GM21576 (cell line): ENCODE data around the gene TLE4.
"Not testable (repeated sequence)": the region's sequence is repeated elsewhere in the genome, so short reads cannot be mapped to it uniquely, and the experiment has no call there.

Source experiments
- ATAC-seq: cut with Tn5 transposase; IDR thresholded peaks from one replicate; pipeline ENCODE4 v1.9.1; 2021; ENCODE audit warnings: mild to moderate bottlenecking, moderate library complexity; ENCODE audit not compliant: unreplicated experiment

TLE4 gene

DNA sequence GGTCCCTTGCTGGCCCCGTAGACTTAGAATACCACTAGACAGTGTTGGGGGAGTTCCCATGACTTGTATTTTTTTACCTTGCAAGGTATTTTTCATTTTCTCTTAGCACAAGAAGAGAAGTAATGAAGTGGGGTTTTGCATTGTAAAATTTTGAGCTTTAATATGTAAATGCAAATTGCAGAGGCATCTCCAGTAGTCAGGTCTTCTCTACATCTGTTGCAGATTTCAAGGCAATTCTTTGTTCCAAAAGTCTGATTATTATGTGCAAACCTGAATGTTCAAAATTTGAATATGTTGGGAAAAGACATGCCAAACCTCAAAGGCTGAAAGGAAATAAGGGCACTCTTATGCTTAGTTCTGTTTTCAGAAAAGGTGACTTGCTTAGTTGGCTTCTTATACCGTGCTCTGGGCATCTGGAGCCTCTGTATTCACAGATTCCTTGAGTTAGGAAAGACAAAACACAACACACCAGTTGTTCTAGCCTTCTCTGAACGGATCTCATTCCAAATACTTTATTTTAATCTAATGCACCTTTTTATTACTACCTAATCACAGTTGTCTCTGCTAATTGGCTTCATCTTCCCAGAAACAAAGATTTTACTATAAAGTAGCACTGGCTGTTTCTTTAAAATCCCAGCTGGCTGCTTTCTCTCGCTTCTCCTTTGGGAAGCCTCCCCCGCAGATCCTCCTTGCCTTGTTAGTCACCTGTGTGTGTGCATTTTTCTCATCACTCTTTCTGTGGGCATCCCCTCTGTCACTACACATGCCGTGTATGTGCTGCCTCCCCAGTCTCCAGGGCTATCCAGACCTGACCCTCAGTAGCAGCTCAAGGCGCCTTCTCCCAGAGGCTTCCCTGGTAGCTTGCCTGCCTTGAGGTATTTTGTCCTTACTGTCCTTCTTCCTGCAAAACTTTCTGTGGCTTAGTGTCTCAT is 138.2 kb downstream of the TLE4 start:
- no peak for ATAC-seq

DNA sequence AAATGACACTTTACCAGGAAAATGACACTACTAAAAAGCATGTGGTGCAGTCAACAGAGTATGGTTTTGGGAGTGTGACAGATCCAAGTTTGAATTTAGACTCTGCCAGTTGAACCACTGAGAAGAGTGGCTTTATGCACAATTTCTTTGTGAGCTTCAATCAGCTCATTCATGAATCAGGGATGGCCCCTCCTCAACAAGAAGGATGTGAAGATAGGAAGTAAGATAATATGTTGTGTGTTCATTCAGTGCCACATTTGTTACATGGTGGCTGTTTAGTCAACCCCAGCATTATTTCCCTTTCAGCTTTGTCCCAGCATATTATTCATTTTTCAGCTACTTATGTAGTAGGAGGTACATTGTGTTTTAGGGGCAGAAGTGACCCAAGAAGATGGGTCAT is 140.1 kb downstream of the TLE4 start:
- ATAC-seq: no peak

DNA sequence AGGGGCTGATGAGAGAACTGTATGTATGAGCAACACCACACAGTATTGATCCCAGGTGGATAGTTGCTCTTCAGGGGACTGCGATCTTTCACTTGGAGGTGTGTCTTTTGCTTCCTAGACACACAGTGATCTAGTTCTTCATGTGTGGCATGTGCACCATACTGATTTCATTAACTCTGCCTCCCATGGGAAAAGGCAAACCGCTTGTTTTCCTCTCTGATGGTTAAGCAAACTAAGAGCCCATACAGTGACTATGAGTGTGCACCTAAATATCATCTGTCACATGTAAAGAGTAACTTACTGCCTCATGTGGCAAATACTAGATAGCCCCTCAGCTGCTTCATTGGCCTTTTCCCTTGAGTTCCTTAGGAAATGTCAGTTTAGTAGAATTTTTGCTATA is 147.3 kb downstream of the TLE4 start:
- ATAC-seq: no peak

DNA sequence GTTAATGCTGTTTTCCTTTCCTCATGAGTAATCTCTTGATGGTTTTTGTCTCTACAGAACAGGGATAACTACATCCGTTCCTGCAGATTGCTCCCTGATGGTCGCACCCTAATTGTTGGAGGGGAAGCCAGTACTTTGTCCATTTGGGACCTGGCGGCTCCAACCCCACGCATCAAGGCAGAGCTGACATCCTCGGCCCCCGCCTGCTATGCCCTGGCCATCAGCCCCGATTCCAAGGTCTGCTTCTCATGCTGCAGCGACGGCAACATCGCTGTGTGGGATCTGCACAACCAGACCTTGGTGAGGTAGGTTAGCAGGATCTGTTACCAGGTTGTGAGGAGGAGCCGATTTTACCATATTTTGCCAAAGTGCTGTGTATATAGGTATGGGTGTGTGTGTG is 148.2 kb downstream of the TLE4 start:
- ATAC-seq: no peak

DNA sequence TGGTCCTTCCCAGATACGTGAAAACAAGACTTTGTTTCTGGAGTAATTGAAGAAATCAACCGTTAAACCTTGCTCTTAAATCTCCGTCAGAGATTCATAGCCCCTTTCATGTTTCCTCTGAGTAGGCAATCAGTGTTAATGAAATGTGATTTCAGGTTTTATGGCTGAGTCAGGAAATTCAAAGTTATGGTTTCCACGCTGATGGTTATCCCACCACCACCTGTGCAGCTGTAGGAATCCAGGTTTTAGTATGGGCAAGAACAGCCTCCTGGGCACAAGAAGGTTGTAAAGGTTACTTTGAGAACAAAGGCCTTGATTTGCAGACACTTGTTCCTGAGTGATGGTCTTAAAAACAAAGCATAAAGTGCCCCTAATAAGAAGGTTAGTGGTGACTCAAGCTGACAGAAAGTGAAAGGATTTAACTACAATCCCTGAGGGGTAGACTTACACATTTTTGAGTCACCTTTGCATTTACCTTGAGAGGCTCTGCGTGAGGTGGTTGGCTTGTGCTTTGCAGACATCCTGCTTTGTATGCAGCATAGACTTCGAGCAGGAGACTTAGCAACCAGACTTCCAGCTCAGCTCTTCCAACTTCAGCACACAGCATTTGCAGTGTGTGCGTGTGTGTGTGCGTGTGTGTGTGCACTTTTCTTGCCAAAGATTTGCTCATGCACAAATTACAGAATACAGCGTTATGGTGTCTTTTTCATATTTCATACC is 159.6 kb downstream of the TLE4 start:
- ATAC-seq: peak; percentile 82

DNA sequence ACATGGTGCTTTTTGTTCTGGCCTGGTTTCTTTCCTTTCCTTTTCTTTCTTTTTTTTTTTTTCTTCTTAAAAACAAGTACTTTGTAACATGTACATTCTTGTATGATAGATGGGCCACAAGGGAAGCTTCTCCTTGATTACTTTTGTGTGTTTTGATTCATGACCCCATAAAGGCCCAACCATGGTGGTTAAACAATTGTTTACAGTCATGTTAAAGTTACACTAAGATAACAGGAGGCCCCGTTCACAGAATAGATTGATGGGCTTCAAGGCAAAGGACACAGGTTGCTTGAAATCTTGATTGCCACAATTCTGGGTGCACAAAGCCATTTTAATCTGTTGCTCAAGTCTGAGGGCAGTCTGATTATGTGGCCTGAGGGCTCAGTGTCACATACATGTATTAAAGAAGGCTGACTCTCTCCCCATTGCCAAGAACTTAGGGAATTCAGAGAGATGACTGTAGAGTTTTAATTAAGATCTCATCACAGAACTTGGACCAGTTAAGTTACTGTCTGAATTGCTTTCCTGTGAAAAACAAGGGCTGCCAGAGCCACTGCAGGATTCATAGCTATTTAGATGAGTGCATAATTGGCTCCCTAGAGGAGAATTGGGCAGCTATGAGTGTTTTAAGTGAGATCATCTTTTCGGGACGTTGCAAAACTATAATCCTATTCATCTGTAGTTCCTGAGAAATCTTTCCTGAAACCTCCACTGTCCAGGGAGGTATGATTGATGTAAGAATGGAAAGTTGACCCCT is 163.4 kb downstream of the TLE4 start:
- no peak for ATAC-seq

DNA sequence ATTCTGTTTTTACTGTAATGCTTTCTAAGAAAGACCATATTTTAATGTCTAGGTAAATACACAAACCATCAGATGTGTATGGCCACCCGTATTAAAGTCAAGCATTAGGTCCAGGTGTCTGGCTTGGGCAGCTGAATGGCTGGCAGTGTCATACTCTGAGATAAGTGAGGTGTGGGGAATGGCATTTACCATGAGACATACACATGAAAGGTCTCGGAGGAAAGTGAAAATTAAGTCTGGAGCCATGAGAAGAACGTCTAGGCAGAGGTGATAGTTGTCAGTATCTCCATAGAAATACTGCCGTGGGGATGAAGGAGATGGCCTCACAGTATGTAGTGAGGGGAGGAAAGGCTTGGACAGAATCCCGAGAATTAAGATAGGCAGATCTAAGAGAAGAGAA is 164.3 kb downstream of the TLE4 start:
- ATAC-seq: no peak

DNA sequence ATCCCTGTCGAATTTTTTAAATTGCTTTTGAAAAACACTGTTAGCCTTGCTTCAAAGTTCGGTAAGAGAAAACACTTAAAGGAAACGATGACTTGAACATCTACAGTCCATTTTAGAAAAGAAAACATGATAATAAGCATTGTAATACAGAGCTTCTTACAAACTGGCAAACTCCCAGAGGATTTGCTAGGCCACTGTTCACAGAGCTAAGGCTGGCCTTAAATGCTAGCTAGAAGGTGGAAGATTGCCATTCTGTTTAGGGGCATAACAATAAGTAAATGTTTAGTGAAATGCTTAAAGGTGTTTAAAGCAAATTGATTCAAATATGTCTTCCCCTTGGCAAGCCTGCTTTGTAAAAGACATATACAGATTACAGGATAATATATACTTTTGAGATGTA is 169.6 kb downstream of the TLE4 start:
- ATAC-seq: no peak

DNA sequence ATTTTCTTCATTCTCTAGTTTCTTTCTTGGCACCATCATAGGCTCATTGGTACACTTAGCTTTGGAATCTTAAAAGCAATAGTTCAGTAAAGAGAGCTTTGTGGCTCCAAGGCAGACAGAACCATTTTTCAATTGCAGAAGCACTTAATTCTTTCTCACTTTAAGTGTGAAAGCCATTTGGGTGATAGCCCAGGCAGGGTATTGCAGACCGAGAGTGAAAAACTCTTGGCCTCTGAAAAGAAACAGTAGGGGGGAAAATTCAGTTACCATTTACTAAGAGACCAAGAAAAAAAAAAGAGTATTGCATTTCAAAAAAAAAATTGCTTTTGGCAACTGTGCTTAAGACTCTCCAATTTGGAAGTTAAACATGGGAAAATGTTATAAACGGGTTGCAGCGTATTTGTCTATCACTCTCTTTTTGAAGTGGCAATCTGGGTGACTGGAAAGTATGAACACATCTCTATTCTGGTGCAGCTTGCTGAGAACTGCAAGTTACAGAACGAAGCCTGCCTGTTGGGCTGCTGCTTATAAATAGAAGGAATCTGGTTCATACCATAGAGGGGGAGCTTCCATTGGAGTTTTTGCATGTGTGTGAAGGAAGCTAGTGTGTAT is 170.5 kb downstream of the TLE4 start:
- ATAC-seq: no peak

DNA sequence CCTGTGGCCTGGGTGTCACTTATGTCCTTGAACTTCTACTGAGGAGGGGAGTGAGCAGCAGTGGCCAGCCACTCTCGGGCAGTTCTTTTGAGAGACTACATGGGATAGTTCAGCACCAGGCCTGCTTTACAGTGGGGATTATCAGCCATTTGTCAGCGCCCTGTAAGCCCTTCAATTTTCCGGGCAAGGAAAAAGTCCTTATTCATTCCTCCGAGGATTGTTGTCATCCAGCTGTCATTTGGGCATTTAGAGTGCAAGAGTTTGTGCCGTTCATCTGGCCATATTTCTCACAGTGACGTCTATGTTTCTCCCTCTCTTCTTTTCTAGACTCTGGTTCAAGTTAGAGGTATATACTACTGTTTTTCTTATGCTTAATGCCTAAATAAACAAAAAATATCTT is 172.8 kb downstream of the TLE4 start:
- no peak for ATAC-seq

DNA sequence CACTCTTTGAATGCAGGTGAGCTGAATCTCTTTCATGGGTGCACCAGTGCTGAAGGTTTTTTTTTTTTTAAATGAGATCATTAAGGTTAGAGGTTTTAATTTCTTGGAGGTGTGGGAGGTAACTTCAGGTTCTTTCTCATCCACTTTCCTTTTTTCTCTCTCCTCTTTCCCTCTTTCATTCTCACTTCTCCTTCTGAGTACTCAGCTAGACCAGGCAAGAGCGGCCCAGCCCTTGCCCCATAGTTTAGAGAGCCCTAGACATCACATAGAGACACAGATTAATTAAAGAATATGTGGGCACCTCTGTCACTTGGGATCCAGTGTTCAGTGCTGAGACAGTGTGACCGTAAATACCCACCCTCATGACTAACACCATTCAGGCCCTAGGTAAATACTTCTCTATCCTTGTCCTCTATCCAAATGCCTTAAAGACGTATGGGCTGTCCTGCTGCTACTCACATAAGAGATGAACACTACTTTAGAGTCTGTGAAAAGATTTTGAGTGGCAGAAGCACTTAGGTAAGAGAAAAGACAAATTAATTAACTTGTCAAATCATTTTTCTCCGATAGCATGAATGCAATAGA is 174.1 kb downstream of the TLE4 start:
- ATAC-seq: no peak

DNA sequence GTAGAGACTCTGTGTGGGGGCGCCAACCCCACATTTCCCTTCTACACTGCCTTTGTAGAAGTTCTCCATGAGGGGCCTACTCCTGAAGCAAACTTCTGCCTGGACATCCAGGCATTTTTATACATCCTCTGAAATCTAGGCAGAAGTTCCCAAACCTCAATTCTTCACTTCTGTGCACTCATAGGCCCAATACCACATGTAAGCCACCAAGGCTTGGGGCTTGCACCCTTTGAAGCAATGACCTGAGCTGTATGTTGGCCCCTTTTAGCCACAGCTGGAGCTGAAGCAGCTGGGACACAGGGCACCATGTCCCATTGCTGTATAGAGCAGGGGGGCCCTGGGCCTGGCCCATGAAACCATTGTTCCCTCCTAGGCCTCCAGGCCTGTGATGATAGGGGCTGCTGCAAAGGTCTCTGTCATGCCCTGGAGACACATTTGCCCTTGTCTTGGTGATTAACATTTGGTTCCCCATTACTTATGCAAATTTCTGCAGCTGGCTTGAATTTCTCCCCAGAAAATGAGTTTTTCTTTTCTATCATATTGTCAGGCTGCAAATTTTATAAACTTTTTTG is 180.2 kb downstream of the TLE4 start:
- ATAC-seq: not testable (repeated sequence)

DNA sequence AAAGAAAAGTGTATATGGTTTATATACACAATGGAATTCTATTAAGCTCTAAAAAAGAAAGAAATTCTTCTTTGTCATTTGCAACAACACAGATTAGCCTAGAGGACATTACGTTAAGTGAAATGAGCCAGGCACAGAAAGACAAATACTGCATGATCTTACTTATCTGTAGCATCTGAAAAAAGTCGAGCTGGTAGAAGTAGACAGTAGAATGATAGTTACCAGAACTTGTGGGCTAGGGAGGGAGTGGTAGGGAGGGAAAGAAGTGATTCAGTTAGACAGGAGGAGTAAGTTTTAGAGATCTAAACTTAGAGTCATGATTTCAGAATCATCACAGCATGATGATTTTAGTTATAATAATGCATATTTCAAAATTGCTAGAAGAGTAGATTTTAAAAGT is 184.6 kb downstream of the TLE4 start:
- ATAC-seq: no peak

DNA sequence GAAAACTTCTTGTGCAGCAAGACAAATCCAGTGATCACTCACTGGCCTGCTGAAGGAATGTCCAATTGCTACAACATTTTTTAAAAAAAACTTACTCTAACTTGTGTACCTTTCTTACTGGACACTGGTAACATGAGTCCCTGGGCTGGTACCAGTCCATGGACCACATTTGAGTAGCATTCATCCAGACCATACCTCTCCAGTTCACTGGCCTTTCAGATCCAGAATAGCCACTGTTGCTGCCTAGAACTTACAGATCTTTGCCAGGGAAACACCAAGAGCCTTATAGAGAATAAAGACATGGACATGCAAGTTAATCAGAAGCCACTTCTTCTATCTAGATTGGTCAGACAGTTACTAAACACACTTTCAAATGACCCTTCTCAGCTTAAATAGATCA is 185.3 kb downstream of the TLE4 start:
- no peak for ATAC-seq

DNA sequence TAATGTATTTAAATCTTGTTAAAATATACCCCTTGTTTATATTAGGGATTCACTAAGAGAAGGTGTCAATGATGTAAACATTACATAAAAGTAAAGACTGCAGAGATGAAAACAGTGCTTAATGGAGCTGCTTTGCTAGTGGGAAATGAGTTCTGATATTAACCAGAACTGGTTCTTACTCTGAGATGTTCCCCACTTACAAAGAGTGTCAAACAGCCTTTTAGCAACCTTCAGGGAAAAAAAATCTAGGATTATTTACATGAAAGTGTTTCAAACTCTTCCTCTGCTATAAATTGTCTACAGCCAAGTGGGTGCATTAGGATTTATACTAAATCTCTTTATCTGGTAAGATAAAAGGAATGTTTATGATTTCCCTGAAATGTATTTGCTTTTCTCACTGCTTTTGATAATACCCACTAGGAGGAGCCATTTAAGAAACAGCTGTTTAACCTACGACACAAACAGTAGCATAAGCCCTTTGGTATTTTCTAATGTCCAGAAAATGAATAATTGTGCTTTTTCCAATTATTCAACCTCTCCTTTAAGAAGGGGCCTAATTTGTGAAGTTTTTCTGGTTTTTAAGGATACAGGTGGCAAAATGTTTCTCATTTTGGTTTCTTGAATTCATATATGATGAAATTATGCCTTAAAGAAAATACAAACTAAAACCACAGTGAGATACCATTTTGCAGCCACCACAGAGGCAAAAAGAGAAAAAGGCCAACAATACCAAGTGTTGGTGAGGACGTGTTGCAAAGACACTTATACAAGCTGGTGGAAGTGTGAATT is 186.3 kb downstream of the TLE4 start:
- ATAC-seq: no peak

DNA sequence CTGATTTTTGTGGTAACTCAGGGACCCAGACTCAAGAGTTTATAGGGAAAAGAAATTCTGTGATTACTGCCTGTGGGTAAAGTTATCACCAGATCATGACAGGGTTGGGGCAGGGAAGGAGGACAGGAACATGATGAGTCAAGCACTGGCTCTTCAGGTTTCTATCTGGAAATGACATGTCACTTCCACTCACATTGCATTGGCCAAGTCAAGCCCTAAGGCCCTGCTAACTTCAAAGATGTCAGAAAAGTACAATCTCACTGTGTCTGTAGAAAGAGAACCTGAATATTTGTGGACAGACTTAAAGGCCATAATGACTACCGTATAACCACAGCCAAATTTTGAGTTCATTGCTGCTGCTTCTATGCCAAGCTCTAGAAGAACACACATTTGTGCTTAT is 187.7 kb downstream of the TLE4 start:
- ATAC-seq: no peak

DNA sequence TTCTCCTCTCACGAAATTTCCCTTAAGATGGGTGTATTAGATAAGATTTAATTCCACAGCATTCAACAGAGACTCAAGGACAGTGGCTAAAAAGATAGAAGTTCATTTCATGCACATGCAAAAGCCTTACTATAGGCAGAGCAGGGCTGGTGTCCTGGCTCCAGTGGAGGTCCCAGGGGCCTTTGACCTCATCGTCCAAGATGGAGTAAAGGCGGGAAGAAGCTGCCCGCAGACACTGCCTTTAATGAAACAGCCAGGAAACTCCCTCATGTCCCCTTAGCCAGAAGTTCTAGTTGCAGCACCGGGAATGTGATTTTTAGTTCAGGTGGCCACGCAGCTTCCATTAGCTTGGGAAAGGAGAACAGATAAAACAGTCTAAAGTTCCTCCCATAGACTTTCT is 190.3 kb downstream of the TLE4 start:
- ATAC-seq: no peak

DNA sequence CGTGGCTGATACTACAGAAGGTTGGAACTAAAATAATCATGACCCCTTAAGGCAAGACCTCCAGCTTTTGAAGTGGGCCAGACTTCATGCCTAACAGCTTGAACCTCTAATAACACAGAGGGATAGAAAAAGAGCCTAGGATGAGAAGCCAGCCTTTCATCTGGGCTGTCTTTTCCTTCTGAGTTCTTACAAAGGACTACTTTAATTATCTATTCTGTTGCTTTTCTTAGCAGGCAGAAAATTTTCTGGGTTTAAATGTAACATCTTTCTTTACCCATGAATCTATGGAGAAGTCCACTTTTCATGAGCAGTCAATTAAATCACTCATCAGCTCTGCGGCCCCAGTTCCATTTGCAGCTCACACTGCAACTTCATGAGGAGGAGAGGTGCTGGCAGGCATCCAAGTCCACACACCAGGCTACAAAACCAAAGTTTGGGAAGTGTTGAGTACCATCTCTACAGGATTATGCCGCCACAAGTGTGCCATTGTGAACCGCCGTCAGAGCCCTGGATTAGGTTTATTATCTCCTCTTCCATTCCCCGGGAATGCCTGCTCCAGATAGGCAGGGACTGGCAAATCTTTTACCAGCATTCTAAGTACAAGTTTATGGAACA is 192.0 kb downstream of the TLE4 start:
- no peak for ATAC-seq

DNA sequence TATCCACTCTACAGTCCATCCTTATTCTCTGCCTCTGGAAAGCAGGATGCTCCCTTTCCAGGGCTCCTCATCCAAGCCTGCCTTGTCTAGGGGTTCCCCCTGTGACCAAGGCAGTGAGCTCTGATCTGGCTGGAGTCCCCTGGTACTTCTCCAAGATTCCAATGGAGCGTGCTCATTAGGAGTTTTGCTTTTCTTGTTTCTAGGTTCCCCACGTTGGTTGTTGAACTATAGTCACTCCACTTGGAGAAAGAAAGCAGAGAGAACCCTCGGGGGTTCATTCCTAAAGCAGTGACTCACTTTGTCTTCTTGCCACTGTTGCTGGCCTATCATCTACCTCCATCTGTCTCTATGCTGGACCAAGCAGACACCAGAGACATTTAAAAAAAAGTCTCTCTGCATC is 192.6 kb downstream of the TLE4 start:
- no peak for ATAC-seq
